GM19239 (cell line): ENCODE measurements around the gene PRPF6.

Source experiments
- DNase-seq: peaks from one replicate; pipeline ENCODE4 v3.0.0; 2011; ENCODE audit warnings: low spot score; ENCODE audit not compliant: insufficient read length
- FAIRE-seq: peaks from 2 replicates; lab custom pipeline; 2011; peaks lifted over from hg19 to GRCh38; lab: Jason Lieb, UNC

The PRPF6 gene

DNA sequence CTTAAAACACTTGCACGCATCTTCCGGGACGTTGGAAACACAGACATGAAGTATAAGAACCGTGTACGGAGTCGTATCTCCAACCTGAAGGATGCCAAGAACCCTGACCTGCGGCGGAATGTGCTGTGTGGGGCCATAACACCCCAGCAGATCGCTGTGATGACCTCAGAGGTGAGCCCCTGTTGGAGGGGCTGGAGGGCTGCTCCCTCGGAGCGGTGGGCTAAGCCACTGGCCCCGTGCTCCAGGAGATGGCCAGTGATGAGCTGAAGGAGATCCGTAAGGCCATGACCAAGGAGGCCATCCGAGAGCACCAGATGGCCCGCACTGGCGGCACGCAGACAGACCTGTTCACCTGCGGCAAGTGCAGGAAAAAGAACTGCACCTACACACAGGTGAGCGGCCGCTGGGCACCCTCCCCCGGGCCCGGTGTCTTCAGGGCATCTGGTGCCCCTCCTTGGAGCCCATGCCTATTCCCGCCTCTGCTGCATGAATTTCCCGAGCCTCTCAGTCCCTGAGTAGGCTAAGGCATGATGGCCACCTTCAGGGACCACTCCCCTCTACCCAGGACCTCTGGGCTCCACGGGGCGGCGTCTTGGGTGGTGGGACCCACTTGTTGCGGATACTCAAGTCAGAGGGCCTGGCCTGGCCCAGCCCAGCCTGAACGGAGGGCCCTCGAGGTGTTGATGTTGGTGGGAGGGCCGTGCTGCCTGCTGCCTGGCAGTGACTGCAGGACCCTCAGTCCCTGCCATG lies 89.5 kb downstream of the PRPF6 start:
- DNase-seq = no peak

GRCh38 chr20:64071341-64072332 lies 90.7 kb downstream of the PRPF6 start:
- DNase-seq (no peak), FAIRE-seq (no peak)

More for the DNA sequence above, 89.5 kb downstream of the PRPF6 start:
- FAIRE-seq = no peak

DNA sequence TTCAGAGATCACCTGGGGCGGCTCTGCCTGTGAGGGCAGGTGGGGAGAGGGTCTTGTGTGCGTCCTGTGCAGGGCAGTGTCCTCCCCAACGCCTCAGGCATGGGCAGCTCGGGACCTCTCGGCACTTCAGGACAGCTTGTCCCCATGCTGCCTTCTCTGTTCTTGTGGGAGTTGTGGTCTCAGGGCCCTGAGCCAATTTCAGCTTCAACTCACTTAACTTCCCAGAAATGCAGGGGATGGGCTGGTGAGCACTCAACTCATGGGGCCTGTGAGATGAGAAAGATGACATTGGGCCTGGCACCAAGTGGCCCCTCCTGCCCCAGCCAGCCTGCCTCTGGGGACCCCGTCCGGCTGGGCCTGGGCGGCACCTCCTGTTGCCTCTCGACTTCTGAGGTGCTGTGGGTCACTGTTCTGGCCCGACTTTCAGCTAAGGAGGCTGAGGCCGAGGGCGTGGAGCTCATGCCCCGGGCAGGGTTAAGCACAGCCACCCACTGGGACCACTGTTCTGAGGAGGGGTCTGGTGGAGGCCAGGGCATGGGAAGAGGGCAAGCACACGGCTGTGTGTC lies 91.6 kb downstream of the PRPF6 start:
- DNase-seq = no peak
- no peak for FAIRE-seq

GRCh38 chr20:64073476-64074183 lies 92.7 kb downstream of the PRPF6 start:
- no peak for FAIRE-seq

DNA sequence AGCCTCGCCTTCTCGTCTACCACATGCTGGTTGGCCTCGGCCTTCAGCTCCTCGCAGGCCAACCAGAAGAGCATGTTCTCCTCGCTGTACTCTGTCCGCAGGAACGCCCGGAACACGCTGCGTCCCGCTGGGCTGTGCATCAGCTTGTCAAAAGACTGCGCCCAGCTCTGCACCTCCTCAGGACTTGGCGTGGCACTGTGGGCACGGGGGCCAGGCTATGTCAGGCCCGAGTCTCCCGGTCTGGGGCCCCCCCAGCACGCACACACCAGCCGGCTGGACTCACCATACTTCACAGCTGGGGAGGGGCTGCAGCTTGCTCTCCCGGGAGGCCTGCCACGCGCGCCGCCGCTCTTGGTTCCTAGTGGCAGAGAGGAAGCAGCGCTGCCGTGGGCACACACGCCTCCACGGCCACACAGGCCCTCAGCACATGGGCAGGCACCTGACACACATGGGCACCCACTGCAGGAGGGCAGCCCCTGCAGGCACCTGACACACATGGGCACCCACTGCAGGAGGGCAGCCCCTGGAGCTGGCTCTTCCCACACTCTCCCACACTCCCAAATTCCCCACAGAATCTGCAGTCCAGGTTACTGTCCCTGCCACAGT lies 93.4 kb downstream of the PRPF6 start:
- no peak for DNase-seq
- no peak for FAIRE-seq

More at GRCh38 chr20:64073476-64074183, 92.7 kb downstream of the PRPF6 start:
- DNase-seq = no peak

- FAIRE-seq = no peak
- DNase-seq = no peak
These were observed 94.0 kb downstream of the PRPF6 start for GRCh38 chr20:64074963-64075362.

- FAIRE-seq (no peak), DNase-seq (no peak)
These were observed 94.6 kb downstream of the PRPF6 start for GRCh38 chr20:64075556-64075955.

GRCh38 chr20:64076061-64076997 lies 95.4 kb downstream of the PRPF6 start:
- DNase-seq (no peak), FAIRE-seq (no peak)

GRCh38 chr20:64077094-64077493 lies 96.2 kb downstream of the PRPF6 start:
- FAIRE-seq = no peak
- DNase-seq = no peak

- FAIRE-seq = peak; percentile 78
- no peak for DNase-seq
These were observed 96.6 kb downstream of the PRPF6 start for GRCh38 chr20:64077541-64077875.

- FAIRE-seq (peak; percentile 96), DNase-seq (no peak)
These were observed 97.1 kb downstream of the PRPF6 start for GRCh38 chr20:64077876-64078551.

- DNase-seq (no peak), FAIRE-seq (no peak)
These were observed 98.0 kb downstream of the PRPF6 start for GRCh38 chr20:64078934-64079272.

DNA sequence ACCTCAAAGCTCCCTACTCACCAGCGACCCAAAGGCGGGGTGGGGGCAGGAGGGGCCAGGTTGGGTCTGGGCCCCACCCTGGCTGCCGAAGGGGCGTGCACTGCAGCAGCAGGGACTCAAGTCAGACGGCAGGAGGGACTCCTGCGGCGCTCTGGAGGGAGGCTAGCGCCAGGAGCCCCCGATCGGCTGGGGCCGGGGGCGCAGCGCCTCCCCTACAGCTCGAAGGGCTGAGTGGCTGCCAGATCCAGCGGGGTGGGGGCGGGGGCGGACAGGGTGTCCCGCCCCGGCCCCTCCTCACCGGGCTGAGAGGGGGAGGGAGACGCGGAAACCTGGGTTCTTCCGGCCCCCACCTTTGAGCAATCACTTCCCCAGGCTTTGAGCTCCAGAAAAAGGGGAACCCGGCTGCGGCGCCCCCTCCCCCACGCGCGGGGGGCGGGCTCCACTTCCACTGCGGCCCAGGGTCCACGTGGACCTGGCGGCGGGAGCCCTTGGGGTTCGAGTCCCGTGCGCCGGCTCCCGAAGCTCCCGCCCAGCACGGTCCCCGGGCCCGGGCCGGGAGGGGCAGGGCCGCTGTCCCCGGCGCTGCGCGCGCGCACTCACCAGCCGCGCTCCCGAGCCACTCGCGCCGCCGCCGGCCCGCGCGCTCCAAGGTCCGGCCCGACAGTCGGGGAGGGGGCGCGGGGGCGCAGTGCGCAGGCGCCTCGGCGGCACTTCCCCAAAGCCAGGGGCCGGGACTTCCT lies 98.5 kb downstream of the PRPF6 start, which contains the start of gene RGS19:
TSS of gene RGS19 (minus strand) at position 246 of the 740 bp plus-strand sequence. CDS start 2,632 bp downstream, outside the sequence.
- FAIRE-seq (peak; percentile 92), DNase-seq (peak; percentile 88)

- DNase-seq = no peak
- FAIRE-seq = no peak
These were observed 99.3 kb downstream of the PRPF6 start, which contains the start of gene OPRL1 for GRCh38 chr20:64080013-64080812. TSS of gene OPRL1 (plus strand) at chr20:64080082. CDS start at chr20:64092721, 12,639 bp downstream.

GRCh38 chr20:64080813-64081623 lies 100.1 kb downstream of the PRPF6 start:
- no peak for DNase-seq
- no peak for FAIRE-seq

DNA sequence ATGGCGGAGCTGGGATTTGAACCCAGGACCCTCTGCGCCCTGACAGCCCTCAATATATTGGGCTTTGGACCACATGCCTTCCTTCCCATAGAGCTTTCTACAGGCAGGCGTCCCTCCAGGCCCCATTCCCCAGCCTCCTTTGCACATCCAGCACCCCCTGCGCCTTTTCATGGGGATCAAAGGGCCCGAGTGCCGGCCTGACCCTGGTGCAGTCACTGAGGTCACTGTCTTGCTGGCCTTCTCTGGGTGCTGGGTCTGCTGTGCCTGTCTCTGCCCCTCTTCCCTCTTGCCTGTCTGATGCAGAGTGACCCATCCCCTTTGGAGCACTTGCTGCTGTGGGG lies 100.7 kb downstream of the PRPF6 start:
- FAIRE-seq = no peak

More for the DNA sequence above, 100.7 kb downstream of the PRPF6 start:
- DNase-seq = no peak
